Right lobe of liver (tissue), 6 donors: ENCODE data around the gene TDRD7. TPM values are rescaled to one million over a fixed set of nuclear protein-coding genes. Genes with fewer than 3 reads are reported as not detected.

Experiments
- ATAC-seq, 4 donors: fragments of 200-7000 bp; cut with Tn5 transposase; one replicate each; pipeline ENCODE4 v1.9.1; 2020; ENCODE audit warnings: mild to moderate bottlenecking in 4 of 4, moderate library complexity in 4 of 4
- DNase-seq, 3 donors: peaks; one replicate each; pipeline ENCODE4 v3.0.0-alpha.2; 2020
- H3K27ac ChIP-seq, 3 donors: fragments of 200-600 bp; one replicate each; pipeline ENCODE4 v1.8.0; 2022
- H3K27me3 ChIP-seq, 2 donors: fragments of 200-600 bp; one replicate each; pipeline ENCODE4 v1.8.0; 2022
- H3K36me3 ChIP-seq, 4 donors: fragments of 200-600 bp; sonication (generic) in 1 of 4; one replicate each; pipeline versions ENCODE4 v1.5.1 to v1.8.0; 2017 to 2022; ENCODE audit warnings: control low read depth in 1 of 4
- H3K4me1 ChIP-seq, 4 donors: fragments of 200-600 bp; sonication (generic) in 1 of 4; one replicate each; pipeline versions ENCODE4 v1.5.1 to v1.8.0; 2017 to 2022; ENCODE audit warnings: control low read depth in 1 of 4
- H3K4me3 ChIP-seq, 3 donors: fragments of 200-600 bp; one replicate each; pipeline ENCODE4 v1.8.0; 2022
- H3K9me3 ChIP-seq, 4 donors: fragments of 200-600 bp; sonication (generic) in 1 of 4; one replicate each; pipeline versions ENCODE4 v1.5.1 to v1.8.0; 2017 to 2022; ENCODE audit warnings: control low read depth in 1 of 4
- POLR2A ChIP-seq: fragments of 450-650 bp; IDR thresholded peaks from one replicate; pipeline ENCODE4 v1.6.1; 2017; ENCODE audit warnings: antibody characterized with exemption, mild to moderate bottlenecking
- WGBS: methylation state at CpG from one replicate; pipeline ENCODE4 v1.1.6; 2018; ENCODE audit warnings: low coverage, low lambda C conversion rate; ENCODE audit not compliant: insufficient coverage; ENCODE audit errors: missing lambda C conversion rate; 5-methylcytosine and 5-hydroxymethylcytosine counted together
- intact Hi-C, 2 donors: fragments of 100-400 bp; cut with DNase I; formaldehyde crosslinking; loops; one replicate each; pipeline versions ENCODE4 v1.11.2 to v1.14.1; 2022
- total RNA-seq, 6 experiments: library from RNA; depleted of rRNA in 2 of 6; stranded (reverse); fragments of >200 nt in 2 of 6; fragmentation: NEBNext Ultra II Directional in 3 of 6; extraction: Animal tissue kit (Norgen Biotek cat#: 25700) in 3 of 6; gene quantifications; one replicate each; pipeline versions ENCODE4 v1.1.0 to v1.2.4, GENCODE V29; 2016 to 2023
- TF ChIP-seq, protein P1 (sequence below), 4 donors: fragments of 200-600 bp in 3 of 4; fragments of 450-650 bp in 1 of 4; IDR thresholded peaks; one replicate each; pipeline versions ENCODE4 v1.5.1 to v1.8.0; 2016 to 2022; ENCODE audit warnings: antibody characterized with exemption in 4 of 4, mild to moderate bottlenecking in 2 of 4
- donor health status: DM: no; HTN: yes; CAD: no.
- donor health status: DM: no; HTN: no; CAD: no.
- donor health status: DM: no; HTN: no; CAD: no.
- donor health status: DM: no; HTN: yes; CAD: no.
- donor health status: DM: no; HTN: yes; CAD: no.

The TDRD7 gene
- total RNA-seq, 6 experiments from 2014 or later = 4.2 to 8.7 (median 6.8) TPM

DNA sequence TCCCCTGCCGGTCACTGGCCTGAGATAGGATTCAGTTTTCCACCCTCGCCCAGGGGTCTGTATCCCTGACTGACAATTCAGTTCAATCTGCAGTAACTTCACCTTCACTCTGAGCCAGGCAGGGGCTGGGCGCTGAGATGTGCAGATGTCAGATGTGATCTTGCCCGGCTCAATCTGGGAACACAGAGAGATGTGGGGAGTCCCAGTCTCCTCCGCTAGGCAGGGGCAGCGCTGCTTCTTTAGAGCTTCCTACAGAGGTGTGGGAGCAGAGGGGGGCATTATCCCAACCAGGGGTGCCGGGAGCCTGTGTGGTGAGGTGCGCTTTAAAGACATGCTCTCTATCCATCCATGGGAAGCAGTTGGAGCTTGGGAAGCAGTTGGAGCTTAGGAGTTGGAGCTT lies 104.2 kb downstream of the TDRD7 start:
- Histone ChIP-seq H3K4me3 (no peak overlapping the region), H3K36me3 (no peaks in the 10 kb centered on the region), H3K27ac (no peak overlapping the region), H3K27me3 (no peaks in the 10 kb centered on the region), H3K9me3 (no peaks in the 10 kb centered on the region), H3K4me1 (no peaks in the 10 kb centered on the region)
- ATAC-seq = no peak
- 92% methylated on average over 2 of the region's 8 CpGs for WGBS
- DNase-seq = no peak
- intact Hi-C loops = no loop called here
- TF ChIP-seq, protein P1, sequence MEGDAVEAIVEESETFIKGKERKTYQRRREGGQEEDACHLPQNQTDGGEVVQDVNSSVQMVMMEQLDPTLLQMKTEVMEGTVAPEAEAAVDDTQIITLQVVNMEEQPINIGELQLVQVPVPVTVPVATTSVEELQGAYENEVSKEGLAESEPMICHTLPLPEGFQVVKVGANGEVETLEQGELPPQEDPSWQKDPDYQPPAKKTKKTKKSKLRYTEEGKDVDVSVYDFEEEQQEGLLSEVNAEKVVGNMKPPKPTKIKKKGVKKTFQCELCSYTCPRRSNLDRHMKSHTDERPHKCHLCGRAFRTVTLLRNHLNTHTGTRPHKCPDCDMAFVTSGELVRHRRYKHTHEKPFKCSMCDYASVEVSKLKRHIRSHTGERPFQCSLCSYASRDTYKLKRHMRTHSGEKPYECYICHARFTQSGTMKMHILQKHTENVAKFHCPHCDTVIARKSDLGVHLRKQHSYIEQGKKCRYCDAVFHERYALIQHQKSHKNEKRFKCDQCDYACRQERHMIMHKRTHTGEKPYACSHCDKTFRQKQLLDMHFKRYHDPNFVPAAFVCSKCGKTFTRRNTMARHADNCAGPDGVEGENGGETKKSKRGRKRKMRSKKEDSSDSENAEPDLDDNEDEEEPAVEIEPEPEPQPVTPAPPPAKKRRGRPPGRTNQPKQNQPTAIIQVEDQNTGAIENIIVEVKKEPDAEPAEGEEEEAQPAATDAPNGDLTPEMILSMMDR (IDR thresholded peaks at IDR 0.05) = no peak
- TF ChIP-seq POLR2A = no peak

DNA sequence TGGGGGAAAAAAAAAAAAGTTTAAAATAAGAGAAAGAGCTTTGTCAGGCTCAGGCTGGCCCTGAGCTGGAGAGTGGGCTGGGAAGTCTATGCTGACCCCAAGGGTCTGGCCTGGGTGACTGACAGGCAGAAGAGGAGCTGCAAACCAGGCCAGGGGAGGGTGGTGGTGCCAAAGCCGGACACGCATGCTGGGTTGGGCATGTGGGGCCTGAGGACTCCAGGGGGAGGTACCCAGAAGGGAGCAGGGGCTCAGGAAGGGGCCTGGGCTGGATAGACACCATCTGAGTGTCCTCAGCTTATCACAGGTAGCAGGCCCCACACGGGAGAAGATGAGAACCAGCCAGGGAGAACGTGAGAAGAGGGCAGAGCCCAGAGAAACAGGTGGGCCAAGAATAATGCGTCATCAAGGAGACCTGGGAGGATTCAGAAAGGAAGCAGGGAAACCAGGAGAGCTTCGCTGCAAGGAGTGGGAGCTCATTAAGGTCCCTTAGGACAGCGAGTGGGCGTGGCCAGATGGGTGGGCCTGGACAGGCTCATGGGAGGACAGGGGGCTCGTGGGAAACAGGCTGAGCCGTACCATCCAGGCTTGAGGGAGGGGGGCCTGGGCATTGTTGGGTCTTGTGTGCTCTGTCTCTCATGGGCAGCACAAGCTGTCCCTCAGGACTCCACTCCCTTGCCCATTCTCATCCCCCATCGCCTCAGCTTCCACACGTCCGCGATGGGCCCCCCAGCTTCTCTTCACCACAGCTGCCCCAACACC lies 105.6 kb downstream of the TDRD7 start:
- Histone ChIP-seq H3K4me1 (no peaks in the 10 kb centered on the region), H3K27me3 (no peaks in the 10 kb centered on the region), H3K4me3 (no peak overlapping the region), H3K9me3 (no peaks in the 10 kb centered on the region), H3K27ac (no peak overlapping the region), H3K36me3 (no peaks in the 10 kb centered on the region)
- intact Hi-C loops = no loop called here
- 74% methylated on average over 10 of the region's 14 CpGs for WGBS
- ATAC-seq (peak in 1 of 4 donors; percentile 7), DNase-seq (no peak)
- TF ChIP-seq, protein P1 (IDR thresholded peaks at IDR 0.05) = no peak
- TF ChIP-seq POLR2A = no peak

GRCh38 chr9:97518166-97518908 lies 106.4 kb downstream of the TDRD7 start:
- Histone ChIP-seq H3K4me1 (no peaks in the 10 kb centered on the region), H3K27me3 (no peaks in the 10 kb centered on the region), H3K9me3 (no peaks in the 10 kb centered on the region), H3K36me3 (no peaks in the 10 kb centered on the region), H3K27ac (no peak overlapping the region), H3K4me3 (no peak overlapping the region)
- no peak for DNase-seq
- TF ChIP-seq, protein P1 (IDR thresholded peaks at IDR 0.05) = no peak
- no peak for TF ChIP-seq POLR2A
- ATAC-seq = no peak
- intact Hi-C loops = no loop called here
- 82% methylated on average over 9 of the region's 9 CpGs for WGBS

DNA sequence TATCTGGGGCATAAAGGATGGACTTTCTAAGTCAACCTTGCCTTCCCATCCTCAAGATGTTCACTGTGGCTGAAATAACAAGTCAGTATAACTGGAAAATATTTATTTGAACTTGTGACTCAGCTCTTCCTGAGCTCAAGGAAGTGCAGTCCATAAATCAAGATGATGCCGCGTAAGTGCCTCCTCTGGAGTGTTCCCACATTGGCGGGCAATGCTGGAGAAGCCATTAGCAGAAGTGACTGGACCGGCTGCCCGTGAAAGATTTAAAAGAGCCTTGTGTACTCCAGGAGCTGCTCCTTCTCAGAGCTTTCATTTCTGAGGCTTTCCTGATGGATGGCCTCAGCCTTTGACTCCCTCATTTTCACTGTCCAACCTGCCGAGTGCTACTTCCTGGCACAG lies 107.0 kb downstream of the TDRD7 start:
- ATAC-seq (peak; percentile 16 to 55 (median 38)), DNase-seq (no peak)
- 64% methylated on average over 6 of the region's 6 CpGs for WGBS
- intact Hi-C loops = no loop called here
- no peaks in the 10 kb centered on the region for H3K4me1 ChIP-seq
- no peaks in the 10 kb centered on the region for H3K36me3 ChIP-seq
- H3K27me3 ChIP-seq = no peaks in the 10 kb centered on the region
- TF ChIP-seq POLR2A = no peak
- TF ChIP-seq, protein P1 (IDR thresholded peaks at IDR 0.05) = no peak
- H3K27ac ChIP-seq = no peak overlapping the region
- no peak overlapping the region for H3K4me3 ChIP-seq
- H3K9me3 ChIP-seq = no peaks in the 10 kb centered on the region
